ENCODE data around the gene TMA7B. TPM values are rescaled to one million over a fixed set of nuclear protein-coding genes. Genes with fewer than 3 reads are reported as not detected.

TMA7B gene
- total and polyA plus RNA-seq, 10 of the 15 experiments (the other 5 are each of a cell fraction or from before 2014, with no cell fraction given): 0.33 to 2.9 (median 1.8) TPM

GRCh38 chr22:39956932-39957664 lies 3.1 kb upstream of the TMA7B start (continued):
- TF ChIP-seq, protein P1, sequence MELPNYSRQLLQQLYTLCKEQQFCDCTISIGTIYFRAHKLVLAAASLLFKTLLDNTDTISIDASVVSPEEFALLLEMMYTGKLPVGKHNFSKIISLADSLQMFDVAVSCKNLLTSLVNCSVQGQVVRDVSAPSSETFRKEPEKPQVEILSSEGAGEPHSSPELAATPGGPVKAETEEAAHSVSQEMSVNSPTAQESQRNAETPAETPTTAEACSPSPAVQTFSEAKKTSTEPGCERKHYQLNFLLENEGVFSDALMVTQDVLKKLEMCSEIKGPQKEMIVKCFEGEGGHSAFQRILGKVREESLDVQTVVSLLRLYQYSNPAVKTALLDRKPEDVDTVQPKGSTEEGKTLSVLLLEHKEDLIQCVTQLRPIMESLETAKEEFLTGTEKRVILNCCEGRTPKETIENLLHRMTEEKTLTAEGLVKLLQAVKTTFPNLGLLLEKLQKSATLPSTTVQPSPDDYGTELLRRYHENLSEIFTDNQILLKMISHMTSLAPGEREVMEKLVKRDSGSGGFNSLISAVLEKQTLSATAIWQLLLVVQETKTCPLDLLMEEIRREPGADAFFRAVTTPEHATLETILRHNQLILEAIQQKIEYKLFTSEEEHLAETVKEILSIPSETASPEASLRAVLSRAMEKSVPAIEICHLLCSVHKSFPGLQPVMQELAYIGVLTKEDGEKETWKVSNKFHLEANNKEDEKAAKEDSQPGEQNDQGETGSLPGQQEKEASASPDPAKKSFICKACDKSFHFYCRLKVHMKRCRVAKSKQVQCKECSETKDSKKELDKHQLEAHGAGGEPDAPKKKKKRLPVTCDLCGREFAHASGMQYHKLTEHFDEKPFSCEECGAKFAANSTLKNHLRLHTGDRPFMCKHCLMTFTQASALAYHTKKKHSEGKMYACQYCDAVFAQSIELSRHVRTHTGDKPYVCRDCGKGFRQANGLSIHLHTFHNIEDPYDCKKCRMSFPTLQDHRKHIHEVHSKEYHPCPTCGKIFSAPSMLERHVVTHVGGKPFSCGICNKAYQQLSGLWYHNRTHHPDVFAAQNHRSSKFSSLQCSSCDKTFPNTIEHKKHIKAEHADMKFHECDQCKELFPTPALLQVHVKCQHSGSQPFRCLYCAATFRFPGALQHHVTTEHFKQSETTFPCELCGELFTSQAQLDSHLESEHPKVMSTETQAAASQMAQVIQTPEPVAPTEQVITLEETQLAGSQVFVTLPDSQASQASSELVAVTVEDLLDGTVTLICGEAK (IDR thresholded peaks at IDR 0.05; ENCODE audit: borderline replicate concordance): no peak
- TF ChIP-seq, protein P2, sequence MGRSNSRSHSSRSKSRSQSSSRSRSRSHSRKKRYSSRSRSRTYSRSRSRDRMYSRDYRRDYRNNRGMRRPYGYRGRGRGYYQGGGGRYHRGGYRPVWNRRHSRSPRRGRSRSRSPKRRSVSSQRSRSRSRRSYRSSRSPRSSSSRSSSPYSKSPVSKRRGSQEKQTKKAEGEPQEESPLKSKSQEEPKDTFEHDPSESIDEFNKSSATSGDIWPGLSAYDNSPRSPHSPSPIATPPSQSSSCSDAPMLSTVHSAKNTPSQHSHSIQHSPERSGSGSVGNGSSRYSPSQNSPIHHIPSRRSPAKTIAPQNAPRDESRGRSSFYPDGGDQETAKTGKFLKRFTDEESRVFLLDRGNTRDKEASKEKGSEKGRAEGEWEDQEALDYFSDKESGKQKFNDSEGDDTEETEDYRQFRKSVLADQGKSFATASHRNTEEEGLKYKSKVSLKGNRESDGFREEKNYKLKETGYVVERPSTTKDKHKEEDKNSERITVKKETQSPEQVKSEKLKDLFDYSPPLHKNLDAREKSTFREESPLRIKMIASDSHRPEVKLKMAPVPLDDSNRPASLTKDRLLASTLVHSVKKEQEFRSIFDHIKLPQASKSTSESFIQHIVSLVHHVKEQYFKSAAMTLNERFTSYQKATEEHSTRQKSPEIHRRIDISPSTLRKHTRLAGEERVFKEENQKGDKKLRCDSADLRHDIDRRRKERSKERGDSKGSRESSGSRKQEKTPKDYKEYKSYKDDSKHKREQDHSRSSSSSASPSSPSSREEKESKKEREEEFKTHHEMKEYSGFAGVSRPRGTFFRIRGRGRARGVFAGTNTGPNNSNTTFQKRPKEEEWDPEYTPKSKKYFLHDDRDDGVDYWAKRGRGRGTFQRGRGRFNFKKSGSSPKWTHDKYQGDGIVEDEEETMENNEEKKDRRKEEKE (IDR thresholded peaks at IDR 0.05): no peak
- TF ChIP-seq ZNF217 (IDR thresholded peaks at IDR 0.05): no peak
- no peak for TF ChIP-seq SMAD5 (IDR thresholded peaks at IDR 0.05; ENCODE audit: low read depth)
- TF ChIP-seq, protein P3, sequence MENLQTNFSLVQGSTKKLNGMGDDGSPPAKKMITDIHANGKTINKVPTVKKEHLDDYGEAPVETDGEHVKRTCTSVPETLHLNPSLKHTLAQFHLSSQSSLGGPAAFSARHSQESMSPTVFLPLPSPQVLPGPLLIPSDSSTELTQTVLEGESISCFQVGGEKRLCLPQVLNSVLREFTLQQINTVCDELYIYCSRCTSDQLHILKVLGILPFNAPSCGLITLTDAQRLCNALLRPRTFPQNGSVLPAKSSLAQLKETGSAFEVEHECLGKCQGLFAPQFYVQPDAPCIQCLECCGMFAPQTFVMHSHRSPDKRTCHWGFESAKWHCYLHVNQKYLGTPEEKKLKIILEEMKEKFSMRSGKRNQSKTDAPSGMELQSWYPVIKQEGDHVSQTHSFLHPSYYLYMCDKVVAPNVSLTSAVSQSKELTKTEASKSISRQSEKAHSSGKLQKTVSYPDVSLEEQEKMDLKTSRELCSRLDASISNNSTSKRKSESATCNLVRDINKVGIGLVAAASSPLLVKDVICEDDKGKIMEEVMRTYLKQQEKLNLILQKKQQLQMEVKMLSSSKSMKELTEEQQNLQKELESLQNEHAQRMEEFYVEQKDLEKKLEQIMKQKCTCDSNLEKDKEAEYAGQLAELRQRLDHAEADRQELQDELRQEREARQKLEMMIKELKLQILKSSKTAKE (IDR thresholded peaks at IDR 0.05; ENCODE audit: low read depth, poor library complexity, severe bottlenecking): peak; percentile 96
- no peak for TF ChIP-seq ESRRA (IDR thresholded peaks at IDR 0.05; ENCODE audit: low read length)
- peak; percentile 13; the same call in 1 of the 2 replicates for TF ChIP-seq BACH1 (IDR thresholded peaks at IDR 0.05; ENCODE audit: borderline replicate concordance)
- TF ChIP-seq, protein P4, sequence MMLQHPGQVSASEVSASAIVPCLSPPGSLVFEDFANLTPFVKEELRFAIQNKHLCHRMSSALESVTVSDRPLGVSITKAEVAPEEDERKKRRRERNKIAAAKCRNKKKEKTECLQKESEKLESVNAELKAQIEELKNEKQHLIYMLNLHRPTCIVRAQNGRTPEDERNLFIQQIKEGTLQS (IDR thresholded peaks at IDR 0.05; ENCODE audit: borderline replicate concordance, extremely low read depth, low read depth, low read length): no peak
- no peak for TF ChIP-seq SREBF2 (IDR thresholded peaks at IDR 0.05; ENCODE audit: low read length)
- TF ChIP-seq, protein P5, sequence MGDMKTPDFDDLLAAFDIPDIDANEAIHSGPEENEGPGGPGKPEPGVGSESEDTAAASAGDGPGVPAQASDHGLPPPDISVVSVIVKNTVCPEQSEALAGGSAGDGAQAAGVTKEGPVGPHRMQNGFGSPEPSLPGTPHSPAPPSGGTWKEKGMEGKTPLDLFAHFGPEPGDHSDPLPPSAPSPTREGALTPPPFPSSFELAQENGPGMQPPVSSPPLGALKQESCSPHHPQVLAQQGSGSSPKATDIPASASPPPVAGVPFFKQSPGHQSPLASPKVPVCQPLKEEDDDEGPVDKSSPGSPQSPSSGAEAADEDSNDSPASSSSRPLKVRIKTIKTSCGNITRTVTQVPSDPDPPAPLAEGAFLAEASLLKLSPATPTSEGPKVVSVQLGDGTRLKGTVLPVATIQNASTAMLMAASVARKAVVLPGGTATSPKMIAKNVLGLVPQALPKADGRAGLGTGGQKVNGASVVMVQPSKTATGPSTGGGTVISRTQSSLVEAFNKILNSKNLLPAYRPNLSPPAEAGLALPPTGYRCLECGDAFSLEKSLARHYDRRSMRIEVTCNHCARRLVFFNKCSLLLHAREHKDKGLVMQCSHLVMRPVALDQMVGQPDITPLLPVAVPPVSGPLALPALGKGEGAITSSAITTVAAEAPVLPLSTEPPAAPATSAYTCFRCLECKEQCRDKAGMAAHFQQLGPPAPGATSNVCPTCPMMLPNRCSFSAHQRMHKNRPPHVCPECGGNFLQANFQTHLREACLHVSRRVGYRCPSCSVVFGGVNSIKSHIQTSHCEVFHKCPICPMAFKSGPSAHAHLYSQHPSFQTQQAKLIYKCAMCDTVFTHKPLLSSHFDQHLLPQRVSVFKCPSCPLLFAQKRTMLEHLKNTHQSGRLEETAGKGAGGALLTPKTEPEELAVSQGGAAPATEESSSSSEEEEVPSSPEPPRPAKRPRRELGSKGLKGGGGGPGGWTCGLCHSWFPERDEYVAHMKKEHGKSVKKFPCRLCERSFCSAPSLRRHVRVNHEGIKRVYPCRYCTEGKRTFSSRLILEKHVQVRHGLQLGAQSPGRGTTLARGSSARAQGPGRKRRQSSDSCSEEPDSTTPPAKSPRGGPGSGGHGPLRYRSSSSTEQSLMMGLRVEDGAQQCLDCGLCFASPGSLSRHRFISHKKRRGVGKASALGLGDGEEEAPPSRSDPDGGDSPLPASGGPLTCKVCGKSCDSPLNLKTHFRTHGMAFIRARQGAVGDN (IDR thresholded peaks at IDR 0.05): no peak
- TF ChIP-seq NFYB (IDR thresholded peaks at IDR 0.05; ENCODE audit: insufficient read depth, low read depth, low read length): no peak
- TF ChIP-seq, protein P6, sequence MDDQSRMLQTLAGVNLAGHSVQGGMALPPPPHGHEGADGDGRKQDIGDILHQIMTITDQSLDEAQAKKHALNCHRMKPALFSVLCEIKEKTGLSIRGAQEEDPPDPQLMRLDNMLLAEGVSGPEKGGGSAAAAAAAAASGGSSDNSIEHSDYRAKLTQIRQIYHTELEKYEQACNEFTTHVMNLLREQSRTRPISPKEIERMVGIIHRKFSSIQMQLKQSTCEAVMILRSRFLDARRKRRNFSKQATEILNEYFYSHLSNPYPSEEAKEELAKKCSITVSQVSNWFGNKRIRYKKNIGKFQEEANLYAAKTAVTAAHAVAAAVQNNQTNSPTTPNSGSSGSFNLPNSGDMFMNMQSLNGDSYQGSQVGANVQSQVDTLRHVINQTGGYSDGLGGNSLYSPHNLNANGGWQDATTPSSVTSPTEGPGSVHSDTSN (IDR thresholded peaks at IDR 0.05; ENCODE audit: insufficient replicate concordance, low read depth, low read length): peak; percentile 19
- TF ChIP-seq CBFB (IDR thresholded peaks at IDR 0.05; ENCODE audit: low read depth): peak; percentile 95

All from GM12878 (cell line).